DND-41 (cell line): ENCODE results near the gene CEP85.

Experiments used
- ATAC-seq: fragments of 200-7000 bp; cut with Tn5 transposase; 3 replicates; pipeline ENCODE4 v1.9.1; 2021; ENCODE audit warnings: low read depth; ENCODE audit not compliant: insufficient read depth
- DNase-seq: peaks from one replicate; pipeline ENCODE4 v3.0.0-alpha.2; 2020
- H2AFZ ChIP-seq: 2 replicates; pipeline ENCODE4 v1.6.0; 2012; ENCODE audit warnings: low read depth, low read length
- H3K27ac ChIP-seq: 2 replicates; pipeline ENCODE4 v1.5.1; 2012; ENCODE audit warnings: low read length, inconsistent platforms
- H3K27me3 ChIP-seq: fragments of 200-600 bp; sonication (generic); 2 replicates; pipeline ENCODE4 v1.6.0; 2012; ENCODE audit warnings: low read length, mild to moderate bottlenecking, inconsistent platforms; ENCODE audit not compliant: insufficient read depth, poor library complexity
- H3K36me3 ChIP-seq: 2 replicates; pipeline ENCODE4 v1.5.1; 2012; ENCODE audit warnings: low read length, inconsistent platforms; ENCODE audit not compliant: insufficient read depth
- H3K4me1 ChIP-seq: 2 replicates; pipeline ENCODE4 v1.5.1; 2012; ENCODE audit warnings: mild to moderate bottlenecking, low read length; ENCODE audit not compliant: insufficient read depth
- H3K4me2 ChIP-seq: 2 replicates; pipeline ENCODE4 v1.6.0; 2012; ENCODE audit warnings: mild to moderate bottlenecking, moderate library complexity, low read length, inconsistent platforms; ENCODE audit not compliant: insufficient read depth
- H3K4me3 ChIP-seq, 2 experiments: fragments of 200-600 bp in 1 of 2; shearing (Covaris generic) in 1 of 2; 2 replicates each; pipeline ENCODE4 v1.5.1; 2012 to 2016; ENCODE audit warnings: inconsistent platforms in 2 of 2, low read length in 2 of 2, mild to moderate bottlenecking in 2 of 2, low read depth in 1 of 2, moderate library complexity in 1 of 2
- H3K79me2 ChIP-seq: 2 replicates; pipeline ENCODE4 v1.6.0; 2012; ENCODE audit warnings: low read length, inconsistent platforms; ENCODE audit not compliant: insufficient read depth
- H3K9ac ChIP-seq: 2 replicates; pipeline ENCODE4 v1.6.0; 2012; ENCODE audit warnings: low read depth, mild to moderate bottlenecking, inconsistent platforms, low read length, moderate library complexity
- H3K9me3 ChIP-seq: 2 replicates; pipeline ENCODE4 v1.5.1; 2012; ENCODE audit warnings: low read length, moderate library complexity, mild to moderate bottlenecking, inconsistent platforms; ENCODE audit not compliant: insufficient read depth, severe bottlenecking
- H4K20me1 ChIP-seq: 2 replicates; pipeline ENCODE4 v1.6.0; 2012; ENCODE audit warnings: low read length; ENCODE audit not compliant: insufficient read depth
- CTCF ChIP-seq: IDR thresholded peaks from 2 replicates; pipeline ENCODE4 v1.5.1; 2012; ENCODE audit warnings: borderline replicate concordance, low read length, moderate library complexity, mild to moderate bottlenecking; ENCODE audit not compliant: poor library complexity, severe bottlenecking; ENCODE audit errors: extremely low read depth
- EZH2 ChIP-seq: IDR thresholded peaks from 3 replicates; pipeline ENCODE4 v1.6.1; 2012; ENCODE audit warnings: borderline replicate concordance, low read depth, mild to moderate bottlenecking, moderate library complexity, low read length, inconsistent platforms; ENCODE audit not compliant: severe bottlenecking

Gene CEP85

GRCh38 chr1:26318338-26319064 is 84.5 kb downstream of the CEP85 start:
- no peak for DNase-seq
- peaks cover 19% of the 10 kb centered on the region for H3K4me1 ChIP-seq
- no peak overlapping the region for H3K27ac ChIP-seq

GRCh38 chr1:26320896-26321295 is 86.9 kb downstream of the CEP85 start:
- Histone ChIP-seq H3K4me3 (no peak overlapping the region), H3K4me1 (peaks cover 14% of the 10 kb centered on the region), H2AFZ (0 out of 2 replicates have a peak overlapping the region, but pooled peaks have one; percentile 71), H3K4me2 (peak overlapping the region; percentile 52; the same call in 1 of the 2 replicates), H3K9ac (peak overlapping the region; percentile 17; the same call in 1 of the 2 replicates), H3K9me3 (no peaks in the 10 kb centered on the region), H3K27me3 (no peaks in the 10 kb centered on the region), H3K36me3 (no peaks in the 10 kb centered on the region), H3K27ac (no peak overlapping the region; the same call in 1 of the 2 replicates), H3K79me2 (no peaks in the 10 kb centered on the region), H4K20me1 (no peaks in the 10 kb centered on the region)
- TF ChIP-seq EZH2 (no peak), CTCF (no peak)
- ATAC-seq = no peak
- no peak for DNase-seq

More at GRCh38 chr1:26318338-26319064, 84.5 kb downstream of the CEP85 start:
- Histone ChIP-seq H3K9me3 (no peaks in the 10 kb centered on the region), H2AFZ (no peak overlapping the region), H3K36me3 (no peaks in the 10 kb centered on the region), H3K4me2 (no peak overlapping the region), H3K4me3 (no peak overlapping the region), H3K27me3 (no peaks in the 10 kb centered on the region), H3K79me2 (no peaks in the 10 kb centered on the region), H4K20me1 (no peaks in the 10 kb centered on the region), H3K9ac (no peak overlapping the region)
- TF ChIP-seq EZH2 = no peak
- TF ChIP-seq CTCF = no peak
- no peak for ATAC-seq

- Histone ChIP-seq H3K36me3 (no peaks in the 10 kb centered on the region), H3K27me3 (no peaks in the 10 kb centered on the region), H3K79me2 (no peaks in the 10 kb centered on the region), H4K20me1 (no peaks in the 10 kb centered on the region), H3K9ac (peak overlapping the region; percentile 17; the same call in 1 of the 2 replicates), H3K27ac (peak overlapping the region; percentile 19; the same call in 1 of the 2 replicates), H3K9me3 (no peaks in the 10 kb centered on the region), H3K4me1 (peaks cover 15% of the 10 kb centered on the region), H3K4me2 (peak overlapping the region; percentile 52), H3K4me3 (0 out of 4 replicates have a peak overlapping the region, but pooled peaks of 1 of the 2 experiments have one; percentile 13), H2AFZ (peak overlapping the region; percentile 71)
- DNase-seq (peak; percentile 92), ATAC-seq (peak; percentile 97)
- no peak for TF ChIP-seq EZH2
- peak; percentile 96 for TF ChIP-seq CTCF
These were observed 87.5 kb downstream of the CEP85 start for GRCh38 chr1:26321315-26322041.
